GM23338 (cell line): ENCODE data around the gene PBOV1. TPM values are rescaled to one million over a fixed set of nuclear protein-coding genes. Genes with fewer than 3 reads are reported as not detected.

Source experiments
- ATAC-seq: fragments of 200-7000 bp; cut with Tn5 transposase; 3 replicates; pipeline ENCODE4 v1.9.1; 2020
- DNase-seq: peaks from one replicate; pipeline ENCODE4 v3.0.0-alpha.2; 2015; ENCODE audit warnings: low spot score
- H2AFZ ChIP-seq: fragments of 200-600 bp; sonication (generic); 2 replicates; pipeline ENCODE4 v1.8.0; 2016; ENCODE audit warnings: antibody characterized with exemption, mild to moderate bottlenecking, moderate library complexity
- H3F3A ChIP-seq: fragments of 200-600 bp; sonication (generic); replicated peaks from 2 replicates; pipeline ENCODE4 v1.8.0; 2017; ENCODE audit warnings: antibody characterized with exemption, mixed run types, low read depth
- H3K27ac ChIP-seq: fragments of 200-600 bp; sonication (generic); 2 replicates; pipeline ENCODE4 v1.6.1; 2016; ENCODE audit warnings: low read depth
- H3K27me3 ChIP-seq: fragments of 200-600 bp; sonication (generic); 2 replicates; pipeline ENCODE4 v1.8.0; 2016; ENCODE audit warnings: mild to moderate bottlenecking, mixed run types, moderate library complexity; ENCODE audit not compliant: insufficient read depth
- H3K36me3 ChIP-seq: fragments of 200-600 bp; sonication (generic); 2 replicates; pipeline ENCODE4 v1.8.0; 2016; ENCODE audit warnings: mild to moderate bottlenecking; ENCODE audit not compliant: insufficient read depth
- H3K4me1 ChIP-seq: fragments of 200-600 bp; sonication (generic); 2 replicates; pipeline ENCODE4 v1.8.0; 2016; ENCODE audit warnings: mild to moderate bottlenecking, moderate library complexity; ENCODE audit not compliant: insufficient read depth
- H3K4me2 ChIP-seq: fragments of 200-600 bp; sonication (generic); 2 replicates; pipeline ENCODE4 v1.7.1; 2017; ENCODE audit warnings: mixed run types
- H3K4me3 ChIP-seq: fragments of 200-600 bp; sonication (generic); 2 replicates; pipeline ENCODE4 v1.6.1; 2016; ENCODE audit warnings: mixed run types
- H3K79me2 ChIP-seq: fragments of 200-600 bp; sonication (generic); replicated peaks from 2 replicates; pipeline ENCODE4 v1.8.0; 2017; ENCODE audit warnings: mild to moderate bottlenecking; ENCODE audit not compliant: insufficient read depth
- H3K9me2 ChIP-seq: fragments of 200-600 bp; sonication (generic); 2 replicates; pipeline ENCODE4 v1.8.0; 2017; ENCODE audit not compliant: insufficient read depth
- H4K20me1 ChIP-seq: fragments of 200-600 bp; sonication (generic); replicated peaks from 2 replicates; pipeline ENCODE4 v1.8.0; 2017; ENCODE audit warnings: mild to moderate bottlenecking; ENCODE audit not compliant: insufficient read depth
- H3K27ac Mint-ChIP-seq: 2 replicates; pipeline ENCODE4 v1.8.0; 2020; ENCODE audit warnings: inconsistent platforms, mild to moderate bottlenecking, moderate library complexity, mixed read lengths
- H3K27me3 Mint-ChIP-seq: 3 replicates; pipeline ENCODE4 v1.8.0; 2022; ENCODE audit warnings: low read depth, mild to moderate bottlenecking, moderate library complexity, mixed read lengths, inconsistent platforms; ENCODE audit not compliant: insufficient read depth, poor library complexity
- H3K36me3 Mint-ChIP-seq: 3 replicates; pipeline ENCODE4 v1.8.0; 2021; ENCODE audit warnings: low read depth, mild to moderate bottlenecking, inconsistent platforms, moderate library complexity, mixed read lengths
- H3K4me1 Mint-ChIP-seq: 3 replicates; pipeline ENCODE4 v1.8.0; 2020; ENCODE audit warnings: mild to moderate bottlenecking, inconsistent platforms, mixed read lengths
- H3K4me3 Mint-ChIP-seq: 3 replicates; pipeline ENCODE4 v1.8.0; 2021; ENCODE audit warnings: moderate library complexity, mild to moderate bottlenecking, inconsistent platforms, mixed read lengths
- H3K9me3 Mint-ChIP-seq: 3 replicates; pipeline ENCODE4 v1.8.0; 2020; ENCODE audit warnings: moderate library complexity, mild to moderate bottlenecking, inconsistent platforms, mixed read lengths
- EZH2phosphoT487 ChIP-seq: fragments of 200-600 bp; sonication (generic); IDR thresholded peaks from one replicate; pipeline ENCODE4 v1.8.1; 2018; ENCODE audit warnings: antibody characterized with exemption; ENCODE audit not compliant: unreplicated experiment
- JUNB ChIP-seq: IDR thresholded peaks from one replicate; pipeline ENCODE4 v1.6.1; 2016; ENCODE audit warnings: antibody characterized with exemption; ENCODE audit not compliant: unreplicated experiment
- ZNF462 ChIP-seq: fragments of 250-450 bp; sonication (Bioruptor Pico); IDR thresholded peaks from 2 replicates; pipeline ENCODE4 v1.5.0; 2020; ENCODE audit warnings: mild to moderate bottlenecking, moderate library complexity
- polyA plus RNA-seq: library from polyadenylated mRNA; unstranded; fragments of >200 nt; fragmentation: Nextera tagmentation; extraction: Ambion mirVana; gene quantifications from 2 replicates; pipeline ENCODE4 v1.2.1, GENCODE V29; 2016
- total RNA-seq: library from RNA; depleted of rRNA; stranded (reverse); fragments of >200 nt; shearing (Covaris generic); gene quantifications from 2 replicates; pipeline ENCODE4 v1.2.3, GENCODE V29; 2014

The PBOV1 gene
- total and polyA plus RNA-seq, 2 experiments from 2014 or later, result not detected

GRCh38 chr6:138238368-138238767, 20.1 kb upstream of the PBOV1 start (continued):
- TF ChIP-seq ZNF462, result no peak

- Histone ChIP-seq H3K4me1 (no peaks in the 10 kb centered on the region; the same call in 1 of the 2 replicates), H4K20me1 (no peaks in the 10 kb centered on the region), H3K4me3 (no peak overlapping the region), H3F3A (no peaks in the 10 kb centered on the region), H3K4me2 (0 out of 2 replicates have a peak overlapping the region, but pooled peaks have one; percentile 19), H2AFZ (no peak overlapping the region), H3K36me3 (no peaks in the 10 kb centered on the region), H3K79me2 (no peaks in the 10 kb centered on the region), H3K27ac (no peak overlapping the region), H3K27me3 (no peaks in the 10 kb centered on the region), H3K9me2 (no peaks in the 10 kb centered on the region)
- 0 out of 2 replicates have a peak overlapping the region, but pooled peaks have one; percentile 11 for H3K27ac Mint-ChIP-seq
- no peaks in the 10 kb centered on the region for H3K36me3 Mint-ChIP-seq
- ATAC-seq (peak; percentile 76), DNase-seq (peak; percentile 31)
- H3K9me3 Mint-ChIP-seq, result no peaks in the 10 kb centered on the region
- TF ChIP-seq EZH2phosphoT487, result no peak
- TF ChIP-seq ZNF462, result peak; percentile 86; the same call in 1 of the 2 replicates
- TF ChIP-seq JUNB, result no peak
- no peaks in the 10 kb centered on the region for H3K27me3 Mint-ChIP-seq
- H3K4me1 Mint-ChIP-seq, result peaks cover 20% of the 10 kb centered on the region
- no peak overlapping the region for H3K4me3 Mint-ChIP-seq
Measured at GRCh38 chr6:138237463-138237862, 19.2 kb upstream of the PBOV1 start.
